Uterus (tissue), 4 donors: ENCODE measurements around the gene SUGCT. TPM values are rescaled to one million over a fixed set of nuclear protein-coding genes. Genes with fewer than 3 reads are reported as not detected.

Experiments used
- DNase-seq, 2 donors: peaks; one replicate each; pipeline ENCODE4 v3.0.0-alpha.2; 2019 to 2020
- H3K27ac ChIP-seq, 2 donors: fragments of 200-600 bp; sonication (generic); 1 replicate in 1 of 2; 2 replicates in 1 of 2; pipeline ENCODE4 v1.5.1; 2016 to 2018
- H3K27me3 ChIP-seq, 2 donors: fragments of 200-600 bp; sonication (generic); one replicate each; pipeline ENCODE4 v1.5.1; 2018 to 2019; ENCODE audit warnings: control low read depth in 1 of 2
- H3K36me3 ChIP-seq, 2 donors: fragments of 200-600 bp; sonication (generic); one replicate each; pipeline ENCODE4 v1.5.1; 2019; ENCODE audit warnings: control low read depth in 1 of 2
- H3K4me1 ChIP-seq, 2 donors: fragments of 200-600 bp; sonication (generic); one replicate each; pipeline ENCODE4 v1.5.1; 2018 to 2019; ENCODE audit warnings: control low read depth in 1 of 2
- H3K4me3 ChIP-seq, 2 donors: fragments of 200-600 bp; sonication (generic); 1 replicate in 1 of 2; 2 replicates in 1 of 2; pipeline ENCODE4 v1.5.1; 2018 to 2019; ENCODE audit warnings: mild to moderate bottlenecking in 1 of 2
- H3K9me3 ChIP-seq, 2 donors: fragments of 200-600 bp; sonication (generic); one replicate each; pipeline ENCODE4 v1.5.1; 2019; ENCODE audit warnings: control low read depth in 1 of 2
- CTCF ChIP-seq, 4 experiments: fragments of 200-600 bp in 2 of 4; fragments of 450-650 bp in 2 of 4; sonication (generic) in 2 of 4; IDR thresholded peaks; one replicate each; pipeline ENCODE4 v1.5.1; 2016 to 2019; ENCODE audit warnings: antibody characterized with exemption in 4 of 4, mild to moderate bottlenecking in 2 of 4, moderate library complexity in 1 of 4
- POLR2A ChIP-seq, 2 donors: fragments of 450-650 bp; IDR thresholded peaks; one replicate each; pipeline ENCODE4 v1.6.1; 2016; ENCODE audit warnings: antibody characterized with exemption in 2 of 2, mild to moderate bottlenecking in 1 of 2, moderate library complexity in 1 of 2
- intact Hi-C: fragments of 100-400 bp; cut with DNase I; formaldehyde crosslinking; loops from one replicate; pipeline ENCODE4 v1.15.1; 2023; ENCODE audit warnings: low total_unique reads
- total RNA-seq, 4 donors: library from RNA; depleted of rRNA in 3 of 4; stranded (reverse); fragments of >200 nt in 3 of 4; gene quantifications; one replicate each; pipeline versions ENCODE4 v1.1.0 to v1.2.4, GENCODE V29; 2014 to 2023
- donor health status: DM: yes; HTN: yes; CAD: no.

The SUGCT gene
- total RNA-seq, 4 donors from 2014 or later, result 2.0 to 9.6 (median 6.3) TPM; not detected in 1

GRCh38 chr7:40629891-40630290, 495.1 kb downstream of the SUGCT start:
- H3K9me3 ChIP-seq, result no peaks in the 10 kb centered on the region
- no peak for DNase-seq
- H3K4me1 ChIP-seq, result no peaks in the 10 kb centered on the region
- TF ChIP-seq CTCF (IDR thresholded peaks at IDR 0.05) (no peak), POLR2A (IDR thresholded peaks at IDR 0.05) (no peak)
- no peak overlapping the region for H3K4me3 ChIP-seq
- intact Hi-C loops, result no loop called here
- no peak overlapping the region for H3K27ac ChIP-seq
- no peaks in the 10 kb centered on the region for H3K27me3 ChIP-seq
- H3K36me3 ChIP-seq, result no peaks in the 10 kb centered on the region

- intact Hi-C loops, result no loop called here
- DNase-seq, result no peak
- Histone ChIP-seq H3K4me3 (no peak overlapping the region), H3K9me3 (no peaks in the 10 kb centered on the region), H3K36me3 (no peaks in the 10 kb centered on the region), H3K4me1 (no peaks in the 10 kb centered on the region), H3K27ac (no peak overlapping the region), H3K27me3 (no peaks in the 10 kb centered on the region)
- no peak for TF ChIP-seq POLR2A (IDR thresholded peaks at IDR 0.05)
- TF ChIP-seq CTCF (IDR thresholded peaks at IDR 0.05), result no peak
These were observed 499.3 kb downstream of the SUGCT start for GRCh38 chr7:40634118-40634517.

- H3K9me3 ChIP-seq, result no peaks in the 10 kb centered on the region
- TF ChIP-seq CTCF (IDR thresholded peaks at IDR 0.05), result no peak
- intact Hi-C loops, result no loop called here
- DNase-seq, result no peak
- no peaks in the 10 kb centered on the region for H3K4me1 ChIP-seq
- H3K4me3 ChIP-seq, result no peak overlapping the region
- H3K36me3 ChIP-seq, result no peaks in the 10 kb centered on the region
- H3K27ac ChIP-seq, result no peak overlapping the region
- H3K27me3 ChIP-seq, result no peaks in the 10 kb centered on the region
These were observed 503.9 kb downstream of the SUGCT start for GRCh38 chr7:40638545-40639320.

- H3K27me3 ChIP-seq, result no peaks in the 10 kb centered on the region
- H3K9me3 ChIP-seq, result no peaks in the 10 kb centered on the region
- H3K4me1 ChIP-seq, result no peaks in the 10 kb centered on the region
- TF ChIP-seq CTCF (IDR thresholded peaks at IDR 0.05) (no peak), POLR2A (IDR thresholded peaks at IDR 0.05) (no peak)
- no peak overlapping the region for H3K4me3 ChIP-seq
- no peaks in the 10 kb centered on the region for H3K36me3 ChIP-seq
- intact Hi-C loops, result no loop called here
- no peak for DNase-seq
- H3K27ac ChIP-seq, result no peak overlapping the region
These were observed 505.8 kb downstream of the SUGCT start for GRCh38 chr7:40640566-40640965.

GRCh38 chr7:40641701-40642100, 506.9 kb downstream of the SUGCT start:
- H3K36me3 ChIP-seq, result no peaks in the 10 kb centered on the region

More at GRCh38 chr7:40641701-40642100, 506.9 kb downstream of the SUGCT start:
- intact Hi-C loops, result no loop called here
- TF ChIP-seq CTCF (IDR thresholded peaks at IDR 0.05) (no peak), POLR2A (IDR thresholded peaks at IDR 0.05) (no peak)
- Histone ChIP-seq H3K27me3 (no peaks in the 10 kb centered on the region), H3K4me3 (no peak overlapping the region), H3K4me1 (no peaks in the 10 kb centered on the region), H3K9me3 (no peaks in the 10 kb centered on the region), H3K27ac (no peak overlapping the region)
- no peak for DNase-seq
